ENCODE measurements around the gene TRAPPC12. TPM values are rescaled to one million over a fixed set of nuclear protein-coding genes. Genes with fewer than 3 reads are reported as not detected.

TRAPPC12 gene
- polyA plus RNA-seq, 1 donor = 74.8 TPM

- no CpG with 5 or more reads among the region's 67 CpGs for WGBS (ENCODE audit: insufficient coverage, low lambda C conversion rate)
- peak overlapping the region; percentile 91 for H3K4me3 ChIP-seq (ENCODE audit: low read length)
- peak; percentile 98 to 99 for DNase-seq
- no peaks in the 10 kb centered on the region for H3K27me3 ChIP-seq (ENCODE audit: control insufficient read depth, insufficient read depth, low read length)
- H3K4me1 ChIP-seq (ENCODE audit: control insufficient read depth, insufficient read depth, low read length) = peaks cover 18% of the 10 kb centered on the region
- peaks cover 8% of the 10 kb centered on the region for H3K9me3 ChIP-seq (ENCODE audit: control insufficient read depth, low read depth, low read length)
- peak overlapping the region; percentile 95 for H3K27ac ChIP-seq (ENCODE audit: low read length)
- H3K36me3 ChIP-seq (ENCODE audit: control insufficient read depth, insufficient read depth, low read length) = peaks cover 2% of the 10 kb centered on the region
Measured at GRCh38 chr2:3518496-3519254, 139.2 kb downstream of the TRAPPC12 start.

- 10% methylated on average over 2 of the region's 76 CpGs for WGBS (ENCODE audit: insufficient coverage, low lambda C conversion rate)
- peaks cover 8% of the 10 kb centered on the region for H3K9me3 ChIP-seq (ENCODE audit: control insufficient read depth, low read depth, low read length)
- H3K4me3 ChIP-seq (ENCODE audit: low read length) = peak within 1 kb of the TSS; percentile 91
- H3K36me3 ChIP-seq (ENCODE audit: control insufficient read depth, insufficient read depth, low read length) = peaks cover 2% of the 10 kb centered on the region
- H3K27me3 ChIP-seq (ENCODE audit: control insufficient read depth, insufficient read depth, low read length) = no peaks in the 10 kb centered on the region
- peak within 1 kb of the TSS; percentile 95 for H3K27ac ChIP-seq (ENCODE audit: low read length)
- DNase-seq = peak; percentile 70 to 90
- H3K4me1 ChIP-seq (ENCODE audit: control insufficient read depth, insufficient read depth, low read length) = peaks cover 18% of the 10 kb centered on the region
Measured at GRCh38 chr2:3519255-3520205, 140.0 kb downstream of the TRAPPC12 start, which contains the start of gene ADI1. Gene ADI1, minus strand, starts transcription at chr2:3519531. Its CDS starts 44 bp downstream, at chr2:3519487.

GRCh38 chr2:3520591-3520990 lies 141.1 kb downstream of the TRAPPC12 start:
- Histone ChIP-seq H3K4me1 (ENCODE audit: control insufficient read depth, insufficient read depth, low read length) (peaks cover 18% of the 10 kb centered on the region), H3K9me3 (ENCODE audit: control insufficient read depth, low read depth, low read length) (peaks cover 8% of the 10 kb centered on the region), H3K4me3 (ENCODE audit: low read length) (no peak overlapping the region), H3K27ac (ENCODE audit: low read length) (no peak overlapping the region), H3K36me3 (ENCODE audit: control insufficient read depth, insufficient read depth, low read length) (peaks cover 2% of the 10 kb centered on the region), H3K27me3 (ENCODE audit: control insufficient read depth, insufficient read depth, low read length) (no peaks in the 10 kb centered on the region)
- no CpG with 5 or more reads among the region's 6 CpGs for WGBS (ENCODE audit: insufficient coverage, low lambda C conversion rate)
- DNase-seq = no peak

- peaks cover 18% of the 10 kb centered on the region for H3K4me1 ChIP-seq (ENCODE audit: control insufficient read depth, insufficient read depth, low read length)
Measured at GRCh38 chr2:3522961-3523421, 143.5 kb downstream of the TRAPPC12 start.

GRCh38 chr2:3523551-3524041 lies 144.1 kb downstream of the TRAPPC12 start:
- peak in 1 of 2 donors; percentile 17 for DNase-seq
- peak overlapping the region; percentile 23 for H3K27ac ChIP-seq (ENCODE audit: low read length)
- peaks cover 11% of the 10 kb centered on the region for H3K9me3 ChIP-seq (ENCODE audit: control insufficient read depth, low read depth, low read length)
- no peaks in the 10 kb centered on the region for H3K36me3 ChIP-seq (ENCODE audit: control insufficient read depth, insufficient read depth, low read length)
- no CpG with 5 or more reads among the region's 4 CpGs for WGBS (ENCODE audit: insufficient coverage, low lambda C conversion rate)
- H3K4me3 ChIP-seq (ENCODE audit: low read length) = no peak overlapping the region
- H3K4me1 ChIP-seq (ENCODE audit: control insufficient read depth, insufficient read depth, low read length) = peaks cover 18% of the 10 kb centered on the region
- H3K27me3 ChIP-seq (ENCODE audit: control insufficient read depth, insufficient read depth, low read length) = no peaks in the 10 kb centered on the region

More at GRCh38 chr2:3522961-3523421, 143.5 kb downstream of the TRAPPC12 start:
- Histone ChIP-seq H3K4me3 (ENCODE audit: low read length) (no peak overlapping the region), H3K36me3 (ENCODE audit: control insufficient read depth, insufficient read depth, low read length) (no peaks in the 10 kb centered on the region), H3K27ac (ENCODE audit: low read length) (peak overlapping the region; percentile 23), H3K27me3 (ENCODE audit: control insufficient read depth, insufficient read depth, low read length) (no peaks in the 10 kb centered on the region), H3K9me3 (ENCODE audit: control insufficient read depth, low read depth, low read length) (peaks cover 8% of the 10 kb centered on the region)
- no CpG with 5 or more reads among the region's 13 CpGs for WGBS (ENCODE audit: insufficient coverage, low lambda C conversion rate)
- peak in 1 of 2 donors; percentile 34 for DNase-seq

- WGBS (ENCODE audit: insufficient coverage, low lambda C conversion rate) = no CpG with 5 or more reads among the region's 22 CpGs
- peaks cover 8% of the 10 kb centered on the region for H3K9me3 ChIP-seq (ENCODE audit: control insufficient read depth, low read depth, low read length)
- H3K4me1 ChIP-seq (ENCODE audit: control insufficient read depth, insufficient read depth, low read length) = peaks cover 9% of the 10 kb centered on the region
- no peaks in the 10 kb centered on the region for H3K27me3 ChIP-seq (ENCODE audit: control insufficient read depth, insufficient read depth, low read length)
- H3K27ac ChIP-seq (ENCODE audit: low read length) = no peak overlapping the region
- DNase-seq = no peak
- no peak overlapping the region for H3K4me3 ChIP-seq (ENCODE audit: low read length)
- H3K36me3 ChIP-seq (ENCODE audit: control insufficient read depth, insufficient read depth, low read length) = no peaks in the 10 kb centered on the region
Measured at GRCh38 chr2:3526871-3527270, 147.4 kb downstream of the TRAPPC12 start.

- H3K9me3 ChIP-seq (ENCODE audit: control insufficient read depth, low read depth, low read length) = peaks cover 8% of the 10 kb centered on the region
- no peak for DNase-seq
- no peak overlapping the region for H3K27ac ChIP-seq (ENCODE audit: low read length)
- peaks cover 6% of the 10 kb centered on the region for H3K4me1 ChIP-seq (ENCODE audit: control insufficient read depth, insufficient read depth, low read length)
- WGBS (ENCODE audit: insufficient coverage, low lambda C conversion rate) = no CpG with 5 or more reads among the region's 40 CpGs
- no peak overlapping the region for H3K4me3 ChIP-seq (ENCODE audit: low read length)
- no peaks in the 10 kb centered on the region for H3K36me3 ChIP-seq (ENCODE audit: control insufficient read depth, insufficient read depth, low read length)
- H3K27me3 ChIP-seq (ENCODE audit: control insufficient read depth, insufficient read depth, low read length) = no peaks in the 10 kb centered on the region
Measured at GRCh38 chr2:3527886-3528785, 148.6 kb downstream of the TRAPPC12 start.

Other genes starting within 250 kb of the TRAPPC12 start
- gene EIPR1, start 1.9 kb upstream of the TRAPPC12 start, polyA plus RNA-seq = 22.5 TPM
- gene ADI1, start 139.8 kb downstream of the TRAPPC12 start, polyA plus RNA-seq = 57.2 TPM
- 15.2 TPM for gene RNASEH1, start 178.6 kb downstream of the TRAPPC12 start, polyA plus RNA-seq
- 2,060 TPM for gene RPS7, start 195.6 kb downstream of the TRAPPC12 start, polyA plus RNA-seq
- 1.5 TPM for gene COLEC11, start 215.4 kb downstream of the TRAPPC12 start, polyA plus RNA-seq